ENCODE measurements around the gene SCN1B.

Gene SCN1B

DNA sequence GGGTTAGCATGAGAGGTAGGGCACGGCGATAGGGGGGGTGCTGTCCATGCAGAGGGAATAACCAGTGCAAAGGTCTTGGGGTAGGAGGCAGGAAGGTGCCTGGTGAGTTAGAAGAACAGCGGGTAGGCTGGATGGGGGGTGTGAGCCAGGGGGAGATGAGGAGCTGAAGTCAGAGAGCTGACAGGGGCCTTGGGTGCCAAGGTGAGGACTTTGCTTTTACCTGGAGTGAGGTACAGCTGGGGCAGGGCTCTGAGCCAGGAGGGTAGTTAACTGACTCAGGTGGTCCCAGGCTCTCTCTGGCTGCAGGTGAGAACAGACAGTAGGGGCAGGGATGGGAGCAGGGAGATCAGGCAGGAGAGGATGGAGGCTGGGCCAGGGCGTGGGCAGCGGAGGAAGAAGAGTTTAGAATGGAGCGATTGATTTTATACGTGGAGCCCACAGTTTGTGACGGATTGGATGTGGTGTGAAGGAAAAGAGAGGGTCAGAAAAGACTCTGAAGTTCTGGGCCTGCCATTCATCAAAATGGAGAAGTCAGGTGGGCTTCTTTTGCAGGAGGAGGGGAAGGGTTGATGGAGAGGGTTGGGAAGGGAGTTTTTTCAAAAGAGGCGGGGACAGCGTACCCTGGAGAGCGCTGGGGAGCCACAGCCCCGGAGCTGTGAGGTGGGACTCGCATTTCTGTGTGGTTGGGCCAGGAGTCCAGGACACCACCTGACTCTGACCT, 31.3 kb upstream of the SCN1B start:
- peak overlapping the region; percentile 93 for H3K27ac ChIP-seq
- TF ChIP-seq CTCF (conservative IDR thresholded peaks at IDR 0.05), result no peak

DNA sequence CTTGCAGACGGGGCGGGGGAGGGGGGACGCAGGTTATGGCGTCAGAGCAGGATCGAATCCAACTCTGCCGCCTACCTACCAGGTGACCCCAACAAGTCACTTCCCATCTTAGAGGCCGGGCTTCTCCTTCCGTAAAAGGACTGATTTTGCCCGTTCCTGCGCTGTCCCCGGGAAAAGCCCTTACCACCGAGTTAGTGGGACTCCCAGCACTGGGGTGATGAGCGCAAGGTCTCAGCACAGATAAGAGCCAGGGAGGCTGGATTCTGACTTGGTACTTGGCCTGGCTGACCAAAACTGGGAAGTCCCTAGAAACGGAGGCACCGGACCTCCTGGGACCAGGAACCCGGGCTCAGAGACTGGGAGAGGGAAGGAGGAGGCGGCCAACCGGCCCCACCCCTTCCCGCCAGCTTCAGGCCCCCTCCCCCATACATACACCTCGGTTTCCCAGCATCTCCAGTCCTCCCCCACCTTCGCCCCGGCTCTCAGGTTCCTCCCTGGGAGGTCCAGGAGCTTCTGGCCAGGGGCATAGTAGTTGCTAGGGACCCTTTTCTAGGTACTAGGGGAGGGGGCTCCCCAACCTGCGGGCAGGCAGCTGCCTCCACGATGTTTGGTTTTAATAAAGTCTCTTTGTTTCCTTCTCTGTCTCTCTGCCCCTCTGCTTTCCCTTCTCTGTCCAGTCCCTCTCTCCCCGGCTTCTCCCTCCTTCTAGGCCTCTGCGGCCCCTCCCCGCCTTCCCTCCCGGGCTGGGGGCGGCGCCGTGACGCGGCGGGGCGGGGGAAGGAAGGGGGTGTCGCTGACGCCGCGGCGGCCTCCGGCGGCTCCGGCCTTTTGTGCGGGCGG, 30.6 kb upstream of the SCN1B start, which contains the start of gene GRAMD1A:
GRAMD1A (plus strand) TSS at position 826 of the 840 bp plus-strand sequence. CDS start 156 bp downstream, outside the sequence.
- no peak for TF ChIP-seq CTCF (conservative IDR thresholded peaks at IDR 0.05)
- H3K27ac ChIP-seq, result peak within 1 kb of the TSS; percentile 93

DNA sequence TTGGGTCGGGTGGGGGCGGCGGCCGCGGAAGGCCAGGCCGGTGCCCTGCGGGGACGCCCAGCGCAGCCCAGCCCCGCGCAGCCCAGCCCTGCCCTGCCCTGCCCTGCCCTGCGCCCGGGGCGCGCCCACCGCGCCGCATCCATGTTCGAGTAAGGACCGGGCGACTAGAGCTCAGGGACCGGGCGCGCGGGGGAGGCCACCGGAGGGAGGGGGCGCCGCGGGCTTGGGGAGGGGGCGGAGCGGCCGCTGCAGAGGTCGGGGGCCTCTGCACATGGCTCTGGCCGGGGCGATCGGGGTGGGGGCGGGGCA, 30.0 kb upstream of the SCN1B start:
- no peak for TF ChIP-seq CTCF (conservative IDR thresholded peaks at IDR 0.05)
- H3K27ac ChIP-seq, result peak overlapping the region; percentile 93

- TF ChIP-seq CTCF (conservative IDR thresholded peaks at IDR 0.05), result no peak
- peak overlapping the region; percentile 93 for H3K27ac ChIP-seq
Observed at GRCh38 chr19:35000647-35001501, 29.4 kb upstream of the SCN1B start.

GRCh38 chr19:35002037-35002535, 28.2 kb upstream of the SCN1B start:
- H3K27ac ChIP-seq, result peak overlapping the region; percentile 7; the same call in 1 of the 2 replicates

DNA sequence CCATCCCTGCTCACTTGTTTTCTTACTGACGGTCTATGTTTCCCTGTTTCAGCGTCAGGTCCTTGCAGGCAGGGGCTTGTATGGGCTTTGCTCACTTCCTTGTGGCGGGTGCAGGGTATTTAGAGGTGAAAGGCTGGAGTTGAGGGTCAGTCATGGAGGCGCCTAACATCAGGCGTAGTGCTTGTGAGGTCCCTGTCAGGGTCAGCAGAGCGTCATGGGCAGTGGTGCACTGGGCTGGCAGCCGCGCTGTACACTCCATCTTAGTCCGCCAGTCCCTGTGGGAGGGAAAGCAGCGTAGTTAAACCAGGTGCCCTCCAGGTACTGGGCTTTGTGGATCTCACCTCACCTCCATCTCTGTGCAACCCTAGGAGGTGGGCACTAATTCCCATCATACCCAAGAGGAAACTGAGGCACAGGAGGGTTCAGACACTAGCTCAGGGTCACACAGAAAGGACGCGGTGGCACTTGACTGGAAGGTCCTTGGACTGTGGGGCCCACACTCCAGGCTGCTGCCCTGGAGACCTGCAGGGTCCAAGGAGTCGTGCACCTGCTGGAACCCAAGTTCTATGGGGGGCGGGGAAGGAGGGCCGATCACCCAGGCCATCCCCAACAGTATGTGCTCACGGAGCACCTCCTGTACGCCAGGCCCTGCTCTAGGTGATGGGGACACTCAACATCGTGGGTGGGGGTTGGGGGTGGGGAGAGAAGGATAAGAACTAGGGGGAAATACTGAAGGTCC, 25.6 kb upstream of the SCN1B start:
- peak overlapping the region; percentile 64 for H3K27ac ChIP-seq
- no peak for TF ChIP-seq CTCF (conservative IDR thresholded peaks at IDR 0.05)

More at GRCh38 chr19:35002037-35002535, 28.2 kb upstream of the SCN1B start:
- TF ChIP-seq CTCF (conservative IDR thresholded peaks at IDR 0.05), result no peak

Data from VCaP (cell line).